K562 (cell line): ENCODE measurements around the gene SDE2. TPM values are rescaled to one million over a fixed set of nuclear protein-coding genes. Genes with fewer than 3 reads are reported as not detected.

Experiments used
- ATAC-seq: fragments of 200-7000 bp; cut with Tn5 transposase; 3 replicates; pipeline ENCODE4 v1.9.1; 2020; ENCODE audit warnings: moderate library complexity
- BruUV-seq: library from RNA; stranded (reverse); fragments of 400-500 nt; replicated peaks from 2 replicates; lab custom pipeline; 2021; lab: Mats Ljungman, UMichigan
- CTCF ChIA-PET: fragments of 300-600 bp; formaldehyde crosslinking; extraction: SDS; loops from one replicate; lab custom pipeline; 2021; ENCODE audit warnings: low intra/inter-chr PET ratio; lab: Yijun Ruan, JAX
- POLR2A ChIA-PET: fragments of 300-600, 350-650 bp; sonication (Branson Sonifier 250); formaldehyde crosslinking; extraction: SDS; loops from one replicate; lab custom pipeline; 2021; ENCODE audit warnings: antibody characterized with exemption, inconsistent platforms; lab: Yijun Ruan, JAX
- DNase-seq, 4 experiments: peaks; one replicate each; pipeline versions ENCODE4 v3.0.0 to v3.0.0-alpha.2; 2011 to 2018; ENCODE audit warnings: low spot score in 3 of 4, mixed read lengths in 3 of 4; ENCODE audit errors: extremely low read depth in 1 of 4
- FAIRE-seq: peaks from 2 replicates; lab custom pipeline; 2011; peaks lifted over from hg19 to GRCh38; lab: Jason Lieb, UNC
- H2AFZ ChIP-seq: 2 replicates; pipeline ENCODE4 v1.6.0; 2011; ENCODE audit warnings: low read depth, low read length, control low read depth, inconsistent platforms
- H3K27ac ChIP-seq: fragments of 200-600 bp; 3 replicates; pipeline ENCODE4 v1.8.0; 2011; ENCODE audit warnings: low read depth, mild to moderate bottlenecking, control low read depth, inconsistent platforms, low read length, moderate library complexity, mixed read lengths; ENCODE audit errors: extremely low read depth
- H3K27me3 ChIP-seq, 2 experiments: fragments of 300-600 bp in 1 of 2; 2 replicates in 1 of 2; 3 replicates in 1 of 2; pipeline versions ENCODE4 v1.6.0 to v1.8.0; 2011; ENCODE audit warnings: inconsistent platforms in 2 of 2, low read length in 2 of 2, mild to moderate bottlenecking in 1 of 2, mixed read lengths in 1 of 2, moderate library complexity in 1 of 2; ENCODE audit not compliant: control insufficient read depth in 2 of 2, insufficient read depth in 2 of 2
- H3K36me3 ChIP-seq: fragments of 300-600 bp; 3 replicates; pipeline ENCODE4 v1.8.0; 2011; ENCODE audit warnings: mild to moderate bottlenecking, low read length, inconsistent platforms; ENCODE audit not compliant: control insufficient read depth, insufficient read depth
- H3K4me1 ChIP-seq, 2 experiments: fragments of 200-600 bp in 1 of 2; replicated peaks in 1 of 2; 2 replicates in 1 of 2; 3 replicates in 1 of 2; pipeline versions ENCODE4 v1.5.1 to v1.8.0; 2011; ENCODE audit warnings: inconsistent platforms in 2 of 2, low read length in 2 of 2, mild to moderate bottlenecking in 1 of 2, mixed read lengths in 1 of 2, moderate library complexity in 1 of 2; ENCODE audit not compliant: control insufficient read depth in 2 of 2, insufficient read depth in 2 of 2
- H3K4me2 ChIP-seq: 2 replicates; pipeline ENCODE4 v1.6.1; 2011; ENCODE audit warnings: low read length, control low read depth, inconsistent platforms, mixed read lengths; ENCODE audit not compliant: insufficient read depth
- H3K4me3 ChIP-seq: fragments of 200-600 bp; sonication (generic), shearing (Covaris generic); 2 replicates; pipeline ENCODE4 v1.5.1; 2016; ENCODE audit warnings: control low read depth, inconsistent platforms
- H3K79me2 ChIP-seq: fragments of 200-600 bp; 3 replicates; pipeline ENCODE4 v1.8.0; 2011; ENCODE audit warnings: low read length, inconsistent platforms; ENCODE audit not compliant: control insufficient read depth, insufficient read depth
- H3K9ac ChIP-seq, 2 experiments: 2 replicates each; pipeline versions ENCODE4 v1.6.0 to v1.6.1; 2011; ENCODE audit warnings: low read depth in 2 of 2, low read length in 2 of 2, control low read depth in 1 of 2, inconsistent platforms in 1 of 2, mild to moderate bottlenecking in 1 of 2, mixed read lengths in 1 of 2; ENCODE audit not compliant: insufficient read depth in 1 of 2
- H3K9me1 ChIP-seq: one replicate; pipeline ENCODE4 v1.6.0; 2011; ENCODE audit warnings: inconsistent platforms, mild to moderate bottlenecking, low read length, moderate library complexity; ENCODE audit not compliant: control insufficient read depth, insufficient read depth
- H3K9me3 ChIP-seq: replicated peaks from 2 replicates; pipeline ENCODE4 v1.5.1; 2011; ENCODE audit warnings: low read depth, low read length, inconsistent platforms; ENCODE audit not compliant: control insufficient read depth, insufficient read depth
- H4K20me1 ChIP-seq: replicated peaks from 2 replicates; pipeline ENCODE4 v1.6.1; 2011; ENCODE audit warnings: low read length, inconsistent platforms, mixed read lengths; ENCODE audit not compliant: control insufficient read depth, insufficient read depth
- ARHGAP35 ChIP-seq: fragments of 450-650 bp; IDR thresholded peaks from 2 replicates; pipeline ENCODE4 v1.6.1; 2018; ENCODE audit not compliant: partially characterized antibody
- BMI1 ChIP-seq: fragments of 150-350 bp; IDR thresholded peaks from 2 replicates; pipeline ENCODE4 v1.6.1; 2014; ENCODE audit warnings: low read length
- BRCA1 ChIP-seq, 2 experiments: fragments of 450-650 bp in 1 of 2; sonication (generic) in 1 of 2; formaldehyde crosslinking in 1 of 2; IDR thresholded peaks; 2 replicates each; pipeline versions ENCODE4 v1.5.0 to v1.6.1; 2017 to 2020; ENCODE audit warnings: mild to moderate bottlenecking in 1 of 2, missing genetic modification reagents in 1 of 2
- CREBBP ChIP-seq: IDR thresholded peaks from one replicate; pipeline ENCODE4 v1.6.1; 2012; ENCODE audit warnings: low read depth, mild to moderate bottlenecking, control low read depth, inconsistent platforms, low read length
- NELFE ChIP-seq: IDR thresholded peaks from 2 replicates; pipeline ENCODE4 v1.6.1; 2011; ENCODE audit warnings: mild to moderate bottlenecking; ENCODE audit not compliant: insufficient read depth, insufficient read length
- SRSF1 ChIP-seq: fragments of 200-400 bp; formaldehyde crosslinking; IDR thresholded peaks from 2 replicates; pipeline ENCODE4 v1.6.1; 2017; ENCODE audit warnings: mild to moderate bottlenecking, low read depth, low read length, moderate library complexity
- STAT5A ChIP-seq: IDR thresholded peaks from 2 replicates; pipeline ENCODE4 v1.6.1; 2012; ENCODE audit warnings: low read length, inconsistent platforms, borderline replicate concordance
- ZNF395 ChIP-seq: fragments of 200-800 bp; sonication (Bioruptor generic); IDR thresholded peaks from 2 replicates; pipeline ENCODE4 v1.6.1; 2017; ENCODE audit warnings: missing genetic modification characterization, missing compliant biosample characterization
- ZNF668 ChIP-seq: fragments of 250-450 bp; sonication (Bioruptor Pico); IDR thresholded peaks from 2 replicates; pipeline ENCODE4 v1.8.0; 2022; ENCODE audit warnings: mild to moderate bottlenecking, inconsistent platforms
- ZNF707 ChIP-seq: fragments of 250-450 bp; sonication (Bioruptor Pico); conservative IDR thresholded peaks from 2 replicates; pipeline ENCODE4 v1.8.0; 2022; ENCODE audit warnings: inconsistent platforms, mild to moderate bottlenecking, moderate library complexity
- WGBS: fragments of 100-300 bp; shearing (Covaris generic); methylation state at CpG from one replicate; pipeline ENCODE4 v1.1.6; 2016; ENCODE audit warnings: low coverage, mixed read lengths; ENCODE audit not compliant: insufficient coverage; ENCODE audit errors: missing lambda C conversion rate; 5-methylcytosine and 5-hydroxymethylcytosine counted together
- in situ Hi-C: fragments of 300-500 bp; cut with MboI; formaldehyde crosslinking; loops from 4 replicates; pipeline ENCODE4 v1.15.0; 2018; ENCODE audit warnings: inconsistent platforms, mixed read lengths
- intact Hi-C: fragments of 100-400 bp; cut with micrococcal nuclease; formaldehyde crosslinking; loops from 2 replicates; pipeline ENCODE4 v1.14.2; 2022
- polyA plus RNA-seq, 8 experiments: library from polyadenylated mRNA; depleted of rRNA in 4 of 8; stranded (reverse) in 5 of 8; unstranded in 3 of 8; fragments of >200 nt; fragmentation: Nextera tagmentation in 2 of 8; fragmentation: Illumina TruSeq in 1 of 8; extraction: Ambion mirVana in 2 of 8; extraction: Trizol in 1 of 8; gene quantifications; 2 replicates each; pipeline versions ENCODE4 v1.2.1 to v1.2.3, GENCODE V29; 2011 to 2014; ENCODE audit warnings: inconsistent platforms in 1 of 8, missing spikeins in 1 of 8
- total RNA-seq, 7 experiments: library from RNA; depleted of rRNA in 6 of 7; stranded (reverse); fragments of >200 nt in 6 of 7; fragmentation: Illumina TruSeq in 2 of 7; extraction: Trizol in 2 of 7; gene quantifications; 2 replicates each; pipeline versions ENCODE4 v1.2.1 to v1.2.3, GENCODE V29; 2011 to 2021; ENCODE audit warnings: low replicate concordance in 1 of 7

The SDE2 gene
- total and polyA plus RNA-seq, 9 of the 15 experiments (the other 6 are each of a cell fraction or from before 2014, with no cell fraction given) = 14.3 to 62.3 (median 46.0) TPM

DNA sequence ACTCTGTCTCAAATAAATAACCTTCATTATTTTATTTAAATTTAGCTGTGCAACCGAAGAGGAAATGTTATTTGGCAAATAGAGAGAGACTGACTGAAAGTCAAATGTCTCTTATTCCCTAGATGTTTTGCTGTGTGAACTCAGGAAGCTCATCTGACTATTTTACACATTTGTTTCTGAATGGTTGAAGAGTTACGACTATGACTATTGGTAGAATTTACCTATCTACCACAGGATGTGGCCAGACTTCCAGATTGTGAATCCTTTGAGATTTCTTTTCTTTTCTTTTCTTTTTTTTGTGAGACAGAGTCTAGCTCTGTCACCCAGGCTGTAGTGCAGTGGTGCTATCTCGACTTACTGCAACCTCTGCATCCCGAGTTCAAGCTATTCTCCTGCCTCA is 5.3 kb upstream of the SDE2 start:
- Histone ChIP-seq H3K27ac (peak overlapping the region; percentile 98; the same call in 2 of the 3 replicates), H3K79me2 (peaks cover 12% of the 10 kb centered on the region; the same call in 2 of the 3 replicates), H3K9me3 (no peaks in the 10 kb centered on the region), H3K36me3 (no peaks in the 10 kb centered on the region), H3K4me3 (no peak overlapping the region), H2AFZ (peak overlapping the region; percentile 52), H3K4me2 (no peak overlapping the region), H3K27me3 (no peaks in the 10 kb centered on the region), H3K4me1 (peaks cover 53 to 59% of the 10 kb centered on the region in 2 experiments), H4K20me1 (no peaks in the 10 kb centered on the region), H3K9me1 (no peaks in the 10 kb centered on the region), H3K9ac (no peak overlapping the region)
- BruUV-seq = no TSS peak
- 58% methylated on average over 4 of the region's 4 CpGs for WGBS
- in situ Hi-C loops (no loop called here), intact Hi-C loops (no loop called here)
- CTCF ChIA-PET = no interaction called here
- no peak for FAIRE-seq
- no peak for ATAC-seq
- POLR2A ChIA-PET = interaction anchor here (1.1 to 7.5 kb wide), 3 partner anchors 10 to 58 kb away, joined by 4 to 100 read pairs (median 5); partner anchors contain the start of gene H3-3A
- no peak for DNase-seq
- TF ChIP-seq SRSF1 (no peak), ZNF395 (CRISPR knock-in tag) (no peak), ARHGAP35 (no peak), CREBBP (no peak), BRCA1 (IDR thresholded peaks at IDR 0.05) (no peak), BRCA1 (CRISPR knock-in tag; IDR thresholded peaks at IDR 0.05) (no peak), NELFE (no peak), BMI1 (no peak), ZNF668 (CRISPR knock-in tag) (no peak), STAT5A (no peak), ZNF707 (CRISPR knock-in tag) (no peak)
